ENCODE measurements around the gene CRYBG3.

Gene CRYBG3

GRCh38 chr3:97910931-97911351, 89.1 kb downstream of the CRYBG3 start:
- no peak for DNase-seq
- no peak overlapping the region for H3K4me3 ChIP-seq (ENCODE audit: low read depth, low read length)
- H3K4me1 ChIP-seq = peaks cover 13% of the 10 kb centered on the region
- H3K27me3 ChIP-seq = no peaks in the 10 kb centered on the region
- H3K9me3 ChIP-seq = no peaks in the 10 kb centered on the region
- TF ChIP-seq CTCF (IDR thresholded peaks at IDR 0.05; ENCODE audit: low read depth, low read length) = no peak
- H3K36me3 ChIP-seq = peaks cover 12% of the 10 kb centered on the region; the same call in 1 of the 2 replicates

- Histone ChIP-seq H3K27me3 (no peaks in the 10 kb centered on the region), H3K9me3 (no peaks in the 10 kb centered on the region), H3K36me3 (peaks cover 17% of the 10 kb centered on the region; the same call in 1 of the 2 replicates), H3K4me1 (peaks cover 17% of the 10 kb centered on the region), H3K4me3 (ENCODE audit: low read depth, low read length) (no peak overlapping the region)
- DNase-seq = no peak
- TF ChIP-seq CTCF (IDR thresholded peaks at IDR 0.05; ENCODE audit: low read depth, low read length) = no peak
Measured at GRCh38 chr3:97911459-97911858, 89.6 kb downstream of the CRYBG3 start.

- no peak for DNase-seq
- peaks cover 22% of the 10 kb centered on the region; the same call in 1 of the 2 replicates for H3K36me3 ChIP-seq
- H3K4me1 ChIP-seq = peaks cover 42% of the 10 kb centered on the region
- no peak for TF ChIP-seq CTCF (IDR thresholded peaks at IDR 0.05; ENCODE audit: low read depth, low read length)
- no peaks in the 10 kb centered on the region for H3K9me3 ChIP-seq
- H3K27me3 ChIP-seq = no peaks in the 10 kb centered on the region
- H3K4me3 ChIP-seq (ENCODE audit: low read depth, low read length) = no peak overlapping the region
Measured at GRCh38 chr3:97914388-97914787, 92.6 kb downstream of the CRYBG3 start.

- H3K4me1 ChIP-seq = peaks cover 35% of the 10 kb centered on the region
- no peaks in the 10 kb centered on the region for H3K27me3 ChIP-seq
- no peak overlapping the region for H3K4me3 ChIP-seq (ENCODE audit: low read depth, low read length)
- H3K9me3 ChIP-seq = no peaks in the 10 kb centered on the region
- no peak for TF ChIP-seq CTCF (IDR thresholded peaks at IDR 0.05; ENCODE audit: low read depth, low read length)
- DNase-seq = no peak
- peaks cover 20% of the 10 kb centered on the region; the same call in 1 of the 2 replicates for H3K36me3 ChIP-seq
Measured at GRCh38 chr3:97916576-97916975, 94.8 kb downstream of the CRYBG3 start.

GRCh38 chr3:97917813-97918536, 96.2 kb downstream of the CRYBG3 start:
- Histone ChIP-seq H3K36me3 (peaks cover 18% of the 10 kb centered on the region; the same call in 1 of the 2 replicates), H3K27me3 (no peaks in the 10 kb centered on the region), H3K9me3 (no peaks in the 10 kb centered on the region), H3K4me3 (ENCODE audit: low read depth, low read length) (no peak overlapping the region), H3K4me1 (peaks cover 34% of the 10 kb centered on the region)
- no peak for TF ChIP-seq CTCF (IDR thresholded peaks at IDR 0.05; ENCODE audit: low read depth, low read length)
- no peak for DNase-seq

- no peak overlapping the region for H3K4me3 ChIP-seq (ENCODE audit: low read depth, low read length)
- DNase-seq = no peak
- no peaks in the 10 kb centered on the region for H3K9me3 ChIP-seq
- no peaks in the 10 kb centered on the region for H3K4me1 ChIP-seq
- H3K36me3 ChIP-seq = peaks cover 14% of the 10 kb centered on the region
- no peak for TF ChIP-seq CTCF (IDR thresholded peaks at IDR 0.05; ENCODE audit: low read depth, low read length)
- no peaks in the 10 kb centered on the region for H3K27me3 ChIP-seq
Measured at GRCh38 chr3:97927704-97928103, 105.9 kb downstream of the CRYBG3 start.

Measured in BE2C (cell line).